WTC11 (cell line): ENCODE data around the gene GRAMD1B.

Experiments
- CTCF ChIP-seq: fragments of 200-600 bp; IDR thresholded peaks from 2 replicates; pipeline ENCODE4 v1.8.0; 2022; ENCODE audit warnings: antibody characterized with exemption
- MAX ChIP-seq: sonication (generic); formaldehyde crosslinking; IDR thresholded peaks from 2 replicates; pipeline ENCODE4 v1.8.0; 2022; ENCODE audit warnings: mild to moderate bottlenecking, missing genetic modification reagents
- PREB ChIP-seq: sonication (generic); formaldehyde crosslinking; IDR thresholded peaks from 2 replicates; pipeline ENCODE4 v1.8.1; 2022; ENCODE audit warnings: mild to moderate bottlenecking, missing genetic modification reagents, moderate library complexity, borderline replicate concordance
- TP53 ChIP-seq: sonication (generic); formaldehyde crosslinking; IDR thresholded peaks from 2 replicates; pipeline ENCODE4 v1.8.1; 2023; ENCODE audit warnings: mild to moderate bottlenecking, missing genetic modification reagents
- TF ChIP-seq, protein P1 (sequence below): sonication (generic); formaldehyde crosslinking; IDR thresholded peaks from 2 replicates; pipeline ENCODE4 v1.8.0; 2023; ENCODE audit warnings: missing genetic modification reagents, mild to moderate bottlenecking, borderline replicate concordance

DNA sequence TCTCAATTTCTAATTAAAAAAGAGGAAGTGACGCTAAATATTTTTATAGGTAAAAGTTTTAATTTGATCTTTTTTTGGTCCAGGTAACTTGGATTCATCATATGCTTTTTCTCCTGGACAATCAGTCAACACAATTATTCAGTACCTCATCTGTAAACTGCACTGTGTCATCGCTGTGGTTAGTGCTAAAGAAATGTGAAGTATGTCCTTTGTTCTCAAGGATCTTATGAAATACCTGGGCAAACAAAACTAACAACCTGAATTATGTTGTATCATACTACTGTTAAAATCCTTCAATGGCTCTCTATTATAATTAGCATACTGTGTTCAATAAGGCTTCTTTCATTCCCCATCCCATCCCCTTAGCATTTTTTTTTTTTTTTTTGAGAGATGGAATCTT lies 244.2 kb downstream of the GRAMD1B start:
- TF ChIP-seq MAX (CRISPR knock-in tag) = no peak
- TF ChIP-seq CTCF = no peak
- no peak for TF ChIP-seq PREB
- no peak for TF ChIP-seq TP53
- TF ChIP-seq, protein P1, sequence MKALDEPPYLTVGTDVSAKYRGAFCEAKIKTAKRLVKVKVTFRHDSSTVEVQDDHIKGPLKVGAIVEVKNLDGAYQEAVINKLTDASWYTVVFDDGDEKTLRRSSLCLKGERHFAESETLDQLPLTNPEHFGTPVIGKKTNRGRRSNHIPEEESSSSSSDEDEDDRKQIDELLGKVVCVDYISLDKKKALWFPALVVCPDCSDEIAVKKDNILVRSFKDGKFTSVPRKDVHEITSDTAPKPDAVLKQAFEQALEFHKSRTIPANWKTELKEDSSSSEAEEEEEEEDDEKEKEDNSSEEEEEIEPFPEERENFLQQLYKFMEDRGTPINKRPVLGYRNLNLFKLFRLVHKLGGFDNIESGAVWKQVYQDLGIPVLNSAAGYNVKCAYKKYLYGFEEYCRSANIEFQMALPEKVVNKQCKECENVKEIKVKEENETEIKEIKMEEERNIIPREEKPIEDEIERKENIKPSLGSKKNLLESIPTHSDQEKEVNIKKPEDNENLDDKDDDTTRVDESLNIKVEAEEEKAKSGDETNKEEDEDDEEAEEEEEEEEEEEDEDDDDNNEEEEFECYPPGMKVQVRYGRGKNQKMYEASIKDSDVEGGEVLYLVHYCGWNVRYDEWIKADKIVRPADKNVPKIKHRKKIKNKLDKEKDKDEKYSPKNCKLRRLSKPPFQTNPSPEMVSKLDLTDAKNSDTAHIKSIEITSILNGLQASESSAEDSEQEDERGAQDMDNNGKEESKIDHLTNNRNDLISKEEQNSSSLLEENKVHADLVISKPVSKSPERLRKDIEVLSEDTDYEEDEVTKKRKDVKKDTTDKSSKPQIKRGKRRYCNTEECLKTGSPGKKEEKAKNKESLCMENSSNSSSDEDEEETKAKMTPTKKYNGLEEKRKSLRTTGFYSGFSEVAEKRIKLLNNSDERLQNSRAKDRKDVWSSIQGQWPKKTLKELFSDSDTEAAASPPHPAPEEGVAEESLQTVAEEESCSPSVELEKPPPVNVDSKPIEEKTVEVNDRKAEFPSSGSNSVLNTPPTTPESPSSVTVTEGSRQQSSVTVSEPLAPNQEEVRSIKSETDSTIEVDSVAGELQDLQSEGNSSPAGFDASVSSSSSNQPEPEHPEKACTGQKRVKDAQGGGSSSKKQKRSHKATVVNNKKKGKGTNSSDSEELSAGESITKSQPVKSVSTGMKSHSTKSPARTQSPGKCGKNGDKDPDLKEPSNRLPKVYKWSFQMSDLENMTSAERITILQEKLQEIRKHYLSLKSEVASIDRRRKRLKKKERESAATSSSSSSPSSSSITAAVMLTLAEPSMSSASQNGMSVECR (CRISPR knock-in tag) = no peak
